ENCODE results near the gene SMIM7. TPM values are rescaled to one million over a fixed set of nuclear protein-coding genes. Genes with fewer than 3 reads are reported as not detected.

The SMIM7 gene
- total and polyA plus RNA-seq, 2 of the 13 experiments (the other 11 are each of a cell fraction or from before 2014, with no cell fraction given) = 55.7 to 74.9 TPM

GRCh38 chr19:16659832-16660708 lies at the start of gene SMIM7 (continued):
- TF ChIP-seq SOX6 (IDR thresholded peaks at IDR 0.05) (no peak), SOX6 (CRISPR knock-in tag; IDR thresholded peaks at IDR 0.05) (peak; percentile 40; the same call in 1 of the 2 replicates), ZNF687 (CRISPR knock-in tag; IDR thresholded peaks at IDR 0.05) (peak; percentile 92), ZNF660 (CRISPR knock-in tag; IDR thresholded peaks at IDR 0.05; ENCODE audit: borderline replicate concordance, low read depth) (no peak), NFKB2 (CRISPR knock-in tag; IDR thresholded peaks at IDR 0.05; ENCODE audit: borderline replicate concordance) (peak; percentile 89; the same call in 1 of the 2 replicates), ATAD3A (CRISPR knock-in tag; IDR thresholded peaks at IDR 0.05) (no peak), EP300 (IDR thresholded peaks at IDR 0.05; ENCODE audit: low read depth in 2 of 2, low read length in 2 of 2) (no peak), EP300 (CRISPR knock-in tag; IDR thresholded peaks at IDR 0.05; ENCODE audit: borderline replicate concordance) (no peak), ZEB1 (IDR thresholded peaks at IDR 0.05; ENCODE audit: insufficient replicate concordance, low read depth) (no peak), ZNF326 (CRISPR knock-in tag; IDR thresholded peaks at IDR 0.05; ENCODE audit: borderline replicate concordance) (no peak), ZNF235 (CRISPR knock-in tag; IDR thresholded peaks at IDR 0.05; ENCODE audit: borderline replicate concordance) (no peak), NFYB (CRISPR knock-in tag; IDR thresholded peaks at IDR 0.05) (peak; percentile 97), HES4 (CRISPR knock-in tag; IDR thresholded peaks at IDR 0.05; ENCODE audit: borderline replicate concordance) (peak; percentile 24; the same call in 1 of the 2 replicates), TBP (CRISPR knock-in tag; IDR thresholded peaks at IDR 0.05) (no peak), MAFG (CRISPR knock-in tag; IDR thresholded peaks at IDR 0.05) (no peak), ZNF274 (CRISPR knock-in tag; IDR thresholded peaks at IDR 0.05) (peak; percentile 76; the same call in 1 of the 2 replicates), REXO4 (CRISPR knock-in tag; IDR thresholded peaks at IDR 0.05; ENCODE audit: borderline replicate concordance) (no peak), ZNF512B (CRISPR knock-in tag; IDR thresholded peaks at IDR 0.05; ENCODE audit: borderline replicate concordance) (no peak), ZNF749 (CRISPR knock-in tag; IDR thresholded peaks at IDR 0.05; ENCODE audit: borderline replicate concordance) (no peak), SYNCRIP (IDR thresholded peaks at IDR 0.05; ENCODE audit: insufficient read depth, low read depth, low read length) (no peak)
